Colonic mucosa (tissue), 4 donors: ENCODE data around the gene HMGN1. TPM values are rescaled to one million over a fixed set of nuclear protein-coding genes. Genes with fewer than 3 reads are reported as not detected.
A peak's percentile ranks its signal among the peaks of the same experiment; 100 is the strongest.
"Not testable (repeated sequence)": the region's sequence is repeated elsewhere in the genome, so short reads cannot be mapped to it uniquely, and the experiment has no call there.

Source experiments
- DNase-seq: peaks from one replicate; pipeline ENCODE4 v3.0.0-alpha.2; 2020
- H3K27ac ChIP-seq: fragments of 200-600 bp; one replicate; pipeline ENCODE4 v1.8.0; 2021
- H3K27me3 ChIP-seq: fragments of 200-600 bp; one replicate; pipeline ENCODE4 v1.8.0; 2021
- H3K36me3 ChIP-seq: fragments of 200-600 bp; one replicate; pipeline ENCODE4 v1.8.0; 2021
- H3K4me1 ChIP-seq: fragments of 200-600 bp; one replicate; pipeline ENCODE4 v1.8.0; 2021; ENCODE audit warnings: mild to moderate bottlenecking
- H3K4me3 ChIP-seq: fragments of 200-600 bp; one replicate; pipeline ENCODE4 v1.8.0; 2021
- H3K9ac ChIP-seq, 2 donors: one replicate each; pipeline ENCODE4 v1.7.0; 2013; ENCODE audit warnings: control low read depth in 2 of 2, low read depth in 2 of 2, low read length in 2 of 2
- H3K9me3 ChIP-seq: fragments of 200-600 bp; one replicate; pipeline ENCODE4 v1.8.0; 2021
- intact Hi-C: fragments of 100-400 bp; cut with DNase I; formaldehyde crosslinking; loops from one replicate; pipeline ENCODE4 v1.14.1; 2022
- total RNA-seq, 2 donors: library from RNA; stranded (reverse); fragmentation: NEBNext Ultra II Directional in 1 of 2; extraction: Animal tissue kit (Norgen Biotek cat#: 25700) in 1 of 2; gene quantifications; one replicate each; pipeline ENCODE4 v1.2.1, GENCODE V29; 2021
- TF ChIP-seq, protein P1 (sequence below): fragments of 200-600 bp; IDR thresholded peaks from one replicate; pipeline ENCODE4 v1.8.0; 2022; ENCODE audit warnings: antibody characterized with exemption, mild to moderate bottlenecking
- donor health status: healthy.
- donor health status: DM: no; HTN: no; CAD: no.
- donor health status: DM: no; HTN: no; CAD: no.

HMGN1 gene
- total RNA-seq, 2 donors from 2014 or later, result 240 to 305 TPM

DNA sequence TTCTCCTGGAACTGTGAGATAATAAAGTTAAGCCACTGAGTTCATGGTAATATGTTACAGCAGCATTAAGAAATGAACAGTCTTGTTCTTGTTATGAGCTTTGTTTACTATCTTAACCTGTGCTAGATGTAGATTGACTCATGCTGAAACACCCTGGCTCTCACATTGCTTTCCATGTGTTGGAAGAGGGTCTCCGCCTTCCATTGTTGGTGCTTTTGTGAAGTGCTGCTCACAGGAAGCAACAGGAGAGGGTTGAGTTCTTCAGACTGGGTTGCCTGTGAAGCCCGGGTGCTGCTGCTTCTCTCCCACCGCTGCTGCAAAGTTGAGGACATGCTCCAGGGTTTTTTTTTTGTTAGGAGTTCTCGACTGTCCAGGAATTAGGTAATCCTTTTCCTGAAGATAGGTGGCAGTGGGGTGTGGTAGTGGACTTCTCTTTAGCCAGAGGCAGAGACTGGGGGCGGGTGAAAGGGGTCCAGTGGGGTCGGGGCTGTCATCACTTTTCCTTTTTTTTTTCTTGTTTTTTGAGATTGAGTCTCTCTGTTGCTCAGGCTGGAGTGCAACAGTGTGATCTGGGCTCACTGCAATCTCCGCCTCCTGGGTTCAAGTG is 28.7 kb upstream of the HMGN1 start:
- Histone ChIP-seq H3K4me3 (no peak overlapping the region), H3K4me1 (peaks cover 4% of the 10 kb centered on the region), H3K27ac (no peak overlapping the region), H3K9ac (no peak overlapping the region), H3K27me3 (no peaks in the 10 kb centered on the region), H3K9me3 (no peaks in the 10 kb centered on the region), H3K36me3 (no peaks in the 10 kb centered on the region)
- DNase-seq, result no peak
- TF ChIP-seq, protein P1, sequence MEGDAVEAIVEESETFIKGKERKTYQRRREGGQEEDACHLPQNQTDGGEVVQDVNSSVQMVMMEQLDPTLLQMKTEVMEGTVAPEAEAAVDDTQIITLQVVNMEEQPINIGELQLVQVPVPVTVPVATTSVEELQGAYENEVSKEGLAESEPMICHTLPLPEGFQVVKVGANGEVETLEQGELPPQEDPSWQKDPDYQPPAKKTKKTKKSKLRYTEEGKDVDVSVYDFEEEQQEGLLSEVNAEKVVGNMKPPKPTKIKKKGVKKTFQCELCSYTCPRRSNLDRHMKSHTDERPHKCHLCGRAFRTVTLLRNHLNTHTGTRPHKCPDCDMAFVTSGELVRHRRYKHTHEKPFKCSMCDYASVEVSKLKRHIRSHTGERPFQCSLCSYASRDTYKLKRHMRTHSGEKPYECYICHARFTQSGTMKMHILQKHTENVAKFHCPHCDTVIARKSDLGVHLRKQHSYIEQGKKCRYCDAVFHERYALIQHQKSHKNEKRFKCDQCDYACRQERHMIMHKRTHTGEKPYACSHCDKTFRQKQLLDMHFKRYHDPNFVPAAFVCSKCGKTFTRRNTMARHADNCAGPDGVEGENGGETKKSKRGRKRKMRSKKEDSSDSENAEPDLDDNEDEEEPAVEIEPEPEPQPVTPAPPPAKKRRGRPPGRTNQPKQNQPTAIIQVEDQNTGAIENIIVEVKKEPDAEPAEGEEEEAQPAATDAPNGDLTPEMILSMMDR, result no peak
- intact Hi-C loops, result no loop called here

DNA sequence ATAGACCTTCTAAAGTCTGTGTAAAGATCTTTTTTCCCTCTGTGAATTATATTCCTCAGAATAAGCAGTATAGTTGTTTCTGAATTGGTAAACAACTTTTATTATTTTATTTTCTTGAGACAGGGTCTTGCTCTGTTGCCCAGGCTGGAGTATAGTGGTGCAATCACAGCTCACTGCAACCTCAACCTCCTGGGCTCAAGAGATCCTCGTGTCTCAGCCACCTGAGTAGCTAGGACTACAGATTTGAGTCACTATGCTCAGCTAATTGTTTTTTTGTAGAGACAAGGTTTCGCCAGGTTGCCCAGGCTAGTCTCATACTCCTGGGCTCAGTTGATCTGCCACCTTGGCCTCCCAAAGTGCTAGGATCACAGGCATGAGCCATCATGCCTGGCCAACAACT is 26.6 kb upstream of the HMGN1 start:
- no peak overlapping the region for H3K27ac ChIP-seq
- H3K36me3 ChIP-seq, result no peaks in the 10 kb centered on the region
- no peak for DNase-seq
- no peaks in the 10 kb centered on the region for H3K9me3 ChIP-seq
- no peak overlapping the region for H3K4me3 ChIP-seq
- intact Hi-C loops, result no loop called here
- H3K9ac ChIP-seq, result no peak overlapping the region
- TF ChIP-seq, protein P1, result no peak
- H3K4me1 ChIP-seq, result no peaks in the 10 kb centered on the region
- H3K27me3 ChIP-seq, result no peaks in the 10 kb centered on the region

DNA sequence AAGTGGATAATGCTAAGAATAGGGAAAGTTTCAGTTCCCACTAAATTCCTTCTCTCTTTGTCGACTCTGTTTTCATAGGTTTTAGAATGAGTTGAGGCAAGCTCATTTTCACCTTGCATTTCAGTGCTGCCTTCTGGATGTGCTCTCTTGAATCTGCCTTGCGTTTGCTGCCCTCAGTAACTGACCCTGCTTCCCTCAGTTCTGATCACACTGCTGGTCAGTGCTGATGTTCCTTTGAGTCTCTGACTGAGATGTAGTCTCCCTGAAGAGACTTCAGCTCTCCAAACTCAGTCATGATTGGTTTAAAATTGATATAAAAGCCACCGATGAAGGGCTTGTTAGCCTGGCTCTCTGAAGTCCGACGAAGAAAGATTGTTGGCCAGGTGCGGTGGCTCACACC is 25.2 kb upstream of the HMGN1 start:
- TF ChIP-seq, protein P1, result no peak
- intact Hi-C loops, result no loop called here
- no peak overlapping the region for H3K9ac ChIP-seq

DNA sequence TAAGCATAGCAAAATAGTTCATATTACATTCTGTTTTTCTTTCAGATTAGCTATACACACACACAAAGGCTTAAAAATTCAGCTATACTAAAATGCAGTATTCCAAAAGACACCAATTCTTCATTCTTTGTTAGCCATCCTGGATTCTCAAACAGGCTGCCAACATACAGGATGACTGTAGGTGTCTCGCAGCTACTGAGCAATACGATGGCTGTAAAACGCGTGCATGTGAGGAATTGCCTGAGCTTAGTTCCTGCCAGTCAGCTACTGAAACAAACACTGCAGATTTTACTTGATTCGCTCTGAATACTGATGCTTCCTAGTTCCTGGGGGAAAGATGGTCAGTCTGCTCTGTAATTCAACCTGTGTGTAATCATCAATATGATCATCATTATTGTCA is 24.7 kb upstream of the HMGN1 start:
- intact Hi-C loops, result no loop called here
- TF ChIP-seq, protein P1, result peak; percentile 33
- H3K4me1 ChIP-seq, result no peaks in the 10 kb centered on the region
- H3K27ac ChIP-seq, result no peak overlapping the region
- H3K27me3 ChIP-seq, result no peaks in the 10 kb centered on the region
- no peak for DNase-seq
- no peak overlapping the region for H3K9ac ChIP-seq
- H3K4me3 ChIP-seq, result no peak overlapping the region
- no peaks in the 10 kb centered on the region for H3K36me3 ChIP-seq
- H3K9me3 ChIP-seq, result no peaks in the 10 kb centered on the region

More for the DNA sequence above, 25.2 kb upstream of the HMGN1 start:
- Histone ChIP-seq H3K4me1 (no peaks in the 10 kb centered on the region), H3K4me3 (no peak overlapping the region), H3K36me3 (no peaks in the 10 kb centered on the region), H3K9me3 (no peaks in the 10 kb centered on the region), H3K27ac (no peak overlapping the region), H3K27me3 (no peaks in the 10 kb centered on the region)
- DNase-seq, result no peak

DNA sequence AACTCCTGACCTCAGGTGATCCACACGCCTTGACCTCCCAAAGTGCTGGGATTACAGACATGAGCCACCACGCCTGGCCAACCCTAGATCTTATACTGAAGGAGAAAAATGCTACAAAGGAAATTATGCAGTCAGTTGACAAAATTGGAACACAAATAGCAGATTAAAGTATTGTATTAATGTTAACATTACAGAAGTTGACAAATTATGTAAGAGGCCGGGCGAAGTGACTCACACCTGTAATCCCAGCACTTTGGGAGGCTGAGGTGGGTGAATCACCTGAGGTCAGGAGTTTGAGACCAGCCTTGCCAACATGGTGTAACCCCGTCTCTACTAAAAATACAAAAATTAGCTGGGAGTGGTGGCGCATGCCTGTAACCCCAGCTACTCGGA is 21.0 kb upstream of the HMGN1 start:
- H3K9me3 ChIP-seq, H3K9ac ChIP-seq, H3K27me3 ChIP-seq, intact Hi-C loops, H3K27ac ChIP-seq, DNase-seq, H3K4me1 ChIP-seq, H3K36me3 ChIP-seq, H3K4me3 ChIP-seq: not testable (repeated sequence)

DNA sequence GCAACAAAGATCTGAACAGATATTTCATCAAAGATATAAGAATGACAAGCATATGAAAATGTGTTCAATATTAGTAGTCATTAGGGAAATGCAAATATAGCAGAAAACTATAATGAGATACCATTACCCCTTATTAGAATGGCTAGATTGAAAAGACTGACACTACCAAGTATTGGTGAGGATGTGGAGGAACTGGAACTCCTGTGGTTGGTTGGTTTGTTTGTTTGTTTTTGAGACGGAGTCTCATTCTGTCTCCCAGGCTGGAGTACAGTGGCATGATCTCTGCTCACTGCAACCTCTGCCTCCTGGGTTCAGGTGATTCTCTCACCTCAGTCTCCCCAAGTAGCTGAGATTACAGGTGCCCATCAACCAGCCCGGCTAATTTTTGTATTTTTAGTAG is 18.9 kb upstream of the HMGN1 start:
- TF ChIP-seq, protein P1, result no peak
- intact Hi-C loops, result no loop called here
- Histone ChIP-seq H3K36me3 (no peaks in the 10 kb centered on the region), H3K9ac (no peak overlapping the region), H3K27me3 (no peaks in the 10 kb centered on the region), H3K4me1 (no peaks in the 10 kb centered on the region), H3K27ac (no peak overlapping the region), H3K4me3 (no peak overlapping the region), H3K9me3 (no peaks in the 10 kb centered on the region)
- DNase-seq, result no peak
